ENCODE results near the gene ELMO3.

DNA sequence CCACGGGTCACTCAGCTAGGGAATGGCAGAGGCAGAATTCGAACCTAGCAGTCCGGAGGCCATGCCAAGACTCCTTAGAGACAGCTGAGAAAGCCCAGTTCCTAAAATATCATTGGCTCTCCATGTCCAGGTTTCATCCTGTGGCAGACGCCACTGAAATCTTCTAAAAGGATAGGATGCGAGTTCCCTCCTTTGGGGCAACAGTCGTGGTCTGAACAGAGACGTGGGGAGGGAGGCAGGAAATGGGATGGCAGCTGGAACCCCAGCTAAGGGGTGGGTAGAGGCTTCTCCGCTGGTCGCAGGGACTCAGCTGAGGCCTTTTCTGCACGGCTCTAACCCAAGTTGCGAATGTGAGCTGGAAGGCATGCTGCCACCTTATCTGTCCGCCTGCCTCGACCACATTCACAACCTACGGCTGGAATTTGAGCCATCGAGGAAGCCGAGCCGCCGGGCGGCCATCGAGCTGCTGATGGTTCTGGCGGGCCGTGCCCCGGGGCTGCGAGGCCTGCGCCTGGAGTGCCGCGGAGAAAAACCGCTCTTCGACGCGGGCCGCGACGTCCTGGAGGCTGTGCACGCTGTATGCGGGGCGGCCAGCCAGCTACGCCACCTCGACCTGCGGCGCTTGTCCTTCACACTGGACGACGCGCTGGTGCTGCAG, 36.3 kb upstream of the ELMO3 start:
- TF ChIP-seq, protein P1, sequence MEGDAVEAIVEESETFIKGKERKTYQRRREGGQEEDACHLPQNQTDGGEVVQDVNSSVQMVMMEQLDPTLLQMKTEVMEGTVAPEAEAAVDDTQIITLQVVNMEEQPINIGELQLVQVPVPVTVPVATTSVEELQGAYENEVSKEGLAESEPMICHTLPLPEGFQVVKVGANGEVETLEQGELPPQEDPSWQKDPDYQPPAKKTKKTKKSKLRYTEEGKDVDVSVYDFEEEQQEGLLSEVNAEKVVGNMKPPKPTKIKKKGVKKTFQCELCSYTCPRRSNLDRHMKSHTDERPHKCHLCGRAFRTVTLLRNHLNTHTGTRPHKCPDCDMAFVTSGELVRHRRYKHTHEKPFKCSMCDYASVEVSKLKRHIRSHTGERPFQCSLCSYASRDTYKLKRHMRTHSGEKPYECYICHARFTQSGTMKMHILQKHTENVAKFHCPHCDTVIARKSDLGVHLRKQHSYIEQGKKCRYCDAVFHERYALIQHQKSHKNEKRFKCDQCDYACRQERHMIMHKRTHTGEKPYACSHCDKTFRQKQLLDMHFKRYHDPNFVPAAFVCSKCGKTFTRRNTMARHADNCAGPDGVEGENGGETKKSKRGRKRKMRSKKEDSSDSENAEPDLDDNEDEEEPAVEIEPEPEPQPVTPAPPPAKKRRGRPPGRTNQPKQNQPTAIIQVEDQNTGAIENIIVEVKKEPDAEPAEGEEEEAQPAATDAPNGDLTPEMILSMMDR (IDR thresholded peaks at IDR 0.05; ENCODE audit: low read depth, low read length, missing input control), result no peak
- TF ChIP-seq JUND (IDR thresholded peaks at IDR 0.05), result no peak
- TF ChIP-seq RAD21 (IDR thresholded peaks at IDR 0.05), result no peak
- TF ChIP-seq, protein P2, sequence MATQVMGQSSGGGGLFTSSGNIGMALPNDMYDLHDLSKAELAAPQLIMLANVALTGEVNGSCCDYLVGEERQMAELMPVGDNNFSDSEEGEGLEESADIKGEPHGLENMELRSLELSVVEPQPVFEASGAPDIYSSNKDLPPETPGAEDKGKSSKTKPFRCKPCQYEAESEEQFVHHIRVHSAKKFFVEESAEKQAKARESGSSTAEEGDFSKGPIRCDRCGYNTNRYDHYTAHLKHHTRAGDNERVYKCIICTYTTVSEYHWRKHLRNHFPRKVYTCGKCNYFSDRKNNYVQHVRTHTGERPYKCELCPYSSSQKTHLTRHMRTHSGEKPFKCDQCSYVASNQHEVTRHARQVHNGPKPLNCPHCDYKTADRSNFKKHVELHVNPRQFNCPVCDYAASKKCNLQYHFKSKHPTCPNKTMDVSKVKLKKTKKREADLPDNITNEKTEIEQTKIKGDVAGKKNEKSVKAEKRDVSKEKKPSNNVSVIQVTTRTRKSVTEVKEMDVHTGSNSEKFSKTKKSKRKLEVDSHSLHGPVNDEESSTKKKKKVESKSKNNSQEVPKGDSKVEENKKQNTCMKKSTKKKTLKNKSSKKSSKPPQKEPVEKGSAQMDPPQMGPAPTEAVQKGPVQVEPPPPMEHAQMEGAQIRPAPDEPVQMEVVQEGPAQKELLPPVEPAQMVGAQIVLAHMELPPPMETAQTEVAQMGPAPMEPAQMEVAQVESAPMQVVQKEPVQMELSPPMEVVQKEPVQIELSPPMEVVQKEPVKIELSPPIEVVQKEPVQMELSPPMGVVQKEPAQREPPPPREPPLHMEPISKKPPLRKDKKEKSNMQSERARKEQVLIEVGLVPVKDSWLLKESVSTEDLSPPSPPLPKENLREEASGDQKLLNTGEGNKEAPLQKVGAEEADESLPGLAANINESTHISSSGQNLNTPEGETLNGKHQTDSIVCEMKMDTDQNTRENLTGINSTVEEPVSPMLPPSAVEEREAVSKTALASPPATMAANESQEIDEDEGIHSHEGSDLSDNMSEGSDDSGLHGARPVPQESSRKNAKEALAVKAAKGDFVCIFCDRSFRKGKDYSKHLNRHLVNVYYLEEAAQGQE (IDR thresholded peaks at IDR 0.05), result no peak
- TF ChIP-seq EGR1 (IDR thresholded peaks at IDR 0.05; ENCODE audit: low read depth in 2 of 2), result no peak
- TF ChIP-seq GABPA (IDR thresholded peaks at IDR 0.05 in 1 of 2, conservative IDR thresholded peaks at IDR 0.05 in 1 of 2), result no peak
- TF ChIP-seq TAF1 (conservative IDR thresholded peaks at IDR 0.05), result no peak
- TF ChIP-seq FOXA1 (IDR thresholded peaks at IDR 0.05), result no peak
- TF ChIP-seq, protein P3, sequence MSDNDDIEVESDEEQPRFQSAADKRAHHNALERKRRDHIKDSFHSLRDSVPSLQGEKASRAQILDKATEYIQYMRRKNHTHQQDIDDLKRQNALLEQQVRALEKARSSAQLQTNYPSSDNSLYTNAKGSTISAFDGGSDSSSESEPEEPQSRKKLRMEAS (IDR thresholded peaks at IDR 0.05), result no peak
- no peak for TF ChIP-seq YY1 (IDR thresholded peaks at IDR 0.05)
- TF ChIP-seq, protein P4, sequence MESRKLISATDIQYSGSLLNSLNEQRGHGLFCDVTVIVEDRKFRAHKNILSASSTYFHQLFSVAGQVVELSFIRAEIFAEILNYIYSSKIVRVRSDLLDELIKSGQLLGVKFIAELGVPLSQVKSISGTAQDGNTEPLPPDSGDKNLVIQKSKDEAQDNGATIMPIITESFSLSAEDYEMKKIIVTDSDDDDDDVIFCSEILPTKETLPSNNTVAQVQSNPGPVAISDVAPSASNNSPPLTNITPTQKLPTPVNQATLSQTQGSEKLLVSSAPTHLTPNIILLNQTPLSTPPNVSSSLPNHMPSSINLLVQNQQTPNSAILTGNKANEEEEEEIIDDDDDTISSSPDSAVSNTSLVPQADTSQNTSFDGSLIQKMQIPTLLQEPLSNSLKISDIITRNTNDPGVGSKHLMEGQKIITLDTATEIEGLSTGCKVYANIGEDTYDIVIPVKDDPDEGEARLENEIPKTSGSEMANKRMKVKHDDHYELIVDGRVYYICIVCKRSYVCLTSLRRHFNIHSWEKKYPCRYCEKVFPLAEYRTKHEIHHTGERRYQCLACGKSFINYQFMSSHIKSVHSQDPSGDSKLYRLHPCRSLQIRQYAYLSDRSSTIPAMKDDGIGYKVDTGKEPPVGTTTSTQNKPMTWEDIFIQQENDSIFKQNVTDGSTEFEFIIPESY (IDR thresholded peaks at IDR 0.05), result no peak
- no peak for TF ChIP-seq SP1 (IDR thresholded peaks at IDR 0.05)
